ENCODE measurements around the gene ATL3. TPM values are rescaled to one million over a fixed set of nuclear protein-coding genes. Genes with fewer than 3 reads are reported as not detected.
"Not testable (repeated sequence)": the region's sequence is repeated elsewhere in the genome, so short reads cannot be mapped to it uniquely, and the experiment has no call there.

The ATL3 gene
- total and polyA plus RNA-seq, 7 donors, result 8.4 to 115 (median 97.8) TPM

GRCh38 chr11:63652671-63653070 lies 18.5 kb downstream of the ATL3 start:
- Histone ChIP-seq H3K36me3 (peaks cover 9 to 92% (median 22%) of the 10 kb centered on the region in 4 donors), H3K4me1 (no peaks in the 10 kb centered on the region)
- TF ChIP-seq, protein P1, sequence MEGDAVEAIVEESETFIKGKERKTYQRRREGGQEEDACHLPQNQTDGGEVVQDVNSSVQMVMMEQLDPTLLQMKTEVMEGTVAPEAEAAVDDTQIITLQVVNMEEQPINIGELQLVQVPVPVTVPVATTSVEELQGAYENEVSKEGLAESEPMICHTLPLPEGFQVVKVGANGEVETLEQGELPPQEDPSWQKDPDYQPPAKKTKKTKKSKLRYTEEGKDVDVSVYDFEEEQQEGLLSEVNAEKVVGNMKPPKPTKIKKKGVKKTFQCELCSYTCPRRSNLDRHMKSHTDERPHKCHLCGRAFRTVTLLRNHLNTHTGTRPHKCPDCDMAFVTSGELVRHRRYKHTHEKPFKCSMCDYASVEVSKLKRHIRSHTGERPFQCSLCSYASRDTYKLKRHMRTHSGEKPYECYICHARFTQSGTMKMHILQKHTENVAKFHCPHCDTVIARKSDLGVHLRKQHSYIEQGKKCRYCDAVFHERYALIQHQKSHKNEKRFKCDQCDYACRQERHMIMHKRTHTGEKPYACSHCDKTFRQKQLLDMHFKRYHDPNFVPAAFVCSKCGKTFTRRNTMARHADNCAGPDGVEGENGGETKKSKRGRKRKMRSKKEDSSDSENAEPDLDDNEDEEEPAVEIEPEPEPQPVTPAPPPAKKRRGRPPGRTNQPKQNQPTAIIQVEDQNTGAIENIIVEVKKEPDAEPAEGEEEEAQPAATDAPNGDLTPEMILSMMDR (IDR thresholded peaks at IDR 0.05), result no peak
- no peak for TF ChIP-seq POLR2AphosphoS5 (IDR thresholded peaks at IDR 0.05)
- no peak for TF ChIP-seq EP300 (IDR thresholded peaks at IDR 0.05)
- no peak for TF ChIP-seq POLR2A (IDR thresholded peaks at IDR 0.05)

GRCh38 chr11:63643205-63643604 lies 28.0 kb downstream of the ATL3 start:
- Histone ChIP-seq H3K4me3 (no peak overlapping the region), H3K27ac (no peak overlapping the region), H3K36me3 (peaks cover 9 to 77% (median 32%) of the 10 kb centered on the region in 4 donors), H3K4me1 (peaks cover 0 to 6% (median 0%) of the 10 kb centered on the region in 4 donors), H3K9me3 (no peaks in the 10 kb centered on the region), H3K27me3 (no peaks in the 10 kb centered on the region)
- TF ChIP-seq, protein P1 (IDR thresholded peaks at IDR 0.05), result no peak
- TF ChIP-seq POLR2A (IDR thresholded peaks at IDR 0.05), result no peak
- TF ChIP-seq EP300 (IDR thresholded peaks at IDR 0.05), result no peak
- no peak for TF ChIP-seq POLR2AphosphoS5 (IDR thresholded peaks at IDR 0.05)
- intact Hi-C loops (cut with DNase I), result no loop called here
- WGBS, 2 donors, result 94 to 95% methylated on average over 3 of the region's 3 CpGs
- DNase-seq, result no peak

More at GRCh38 chr11:63652671-63653070, 18.5 kb downstream of the ATL3 start:
- no peaks in the 10 kb centered on the region for H3K9me3 ChIP-seq
- WGBS, 2 donors, result 68 to 71% methylated on average over 3 of the region's 3 CpGs
- intact Hi-C loops (cut with DNase I), result no loop called here
- no peak for DNase-seq
- H3K4me3 ChIP-seq, result no peak overlapping the region
- H3K27ac ChIP-seq, result no peak overlapping the region
- no peaks in the 10 kb centered on the region for H3K27me3 ChIP-seq

- Histone ChIP-seq H3K36me3 (peaks cover 9 to 73% (median 32%) of the 10 kb centered on the region in 4 donors), H3K27ac (no peak overlapping the region), H3K9me3 (no peaks in the 10 kb centered on the region), H3K4me3 (no peak overlapping the region), H3K4me1 (peaks cover 0 to 6% (median 0%) of the 10 kb centered on the region in 4 donors), H3K27me3 (no peaks in the 10 kb centered on the region)
- TF ChIP-seq POLR2AphosphoS5 (IDR thresholded peaks at IDR 0.05) (no peak), EP300 (IDR thresholded peaks at IDR 0.05) (no peak), POLR2A (IDR thresholded peaks at IDR 0.05) (no peak)
- TF ChIP-seq, protein P1 (IDR thresholded peaks at IDR 0.05), result peak in 1 of 4 experiments; percentile 11
- intact Hi-C loops (cut with DNase I), result loop anchor here (2.0 kb wide), 1 partner anchor 97 kb away; no protein-coding TSS in a partner anchor
- DNase-seq, result no peak
Observed at GRCh38 chr11:63641727-63642126, 29.4 kb downstream of the ATL3 start.

DNA sequence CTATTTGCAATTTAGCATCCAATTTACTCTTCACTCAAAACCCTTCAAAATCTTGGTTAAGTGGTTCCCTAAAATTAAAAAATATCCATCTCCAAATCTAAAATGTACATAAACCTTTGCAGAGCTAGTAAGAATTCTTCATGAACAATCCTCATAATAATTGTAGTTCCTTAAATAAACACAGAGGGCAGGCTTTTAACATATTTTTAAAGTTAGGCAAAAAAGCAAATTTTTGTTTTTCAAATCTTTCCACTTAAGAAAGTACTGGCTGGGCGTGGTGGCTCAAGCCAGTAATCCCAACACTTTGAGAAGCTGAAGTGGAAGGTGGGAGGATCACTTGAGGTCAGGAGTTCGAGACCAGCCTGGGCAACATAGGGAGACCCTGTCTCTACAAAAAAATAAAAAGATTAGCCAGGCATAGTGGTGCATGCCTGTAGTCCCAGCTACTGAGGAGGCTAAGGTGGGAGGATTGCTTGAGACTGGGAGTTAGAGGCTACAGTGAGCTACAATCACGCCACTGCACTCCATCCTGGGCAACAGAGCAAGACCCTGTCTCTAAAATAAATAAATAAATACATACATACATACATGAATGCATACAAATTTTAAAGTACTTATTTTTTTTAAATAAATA lies 31.9 kb downstream of the ATL3 start:
- Histone ChIP-seq H3K27me3 (no peaks in the 10 kb centered on the region), H3K27ac (no peak overlapping the region), H3K4me1 (peaks cover 0 to 6% (median 0%) of the 10 kb centered on the region in 4 donors), H3K36me3 (peaks cover 12 to 71% (median 31%) of the 10 kb centered on the region in 4 donors), H3K9me3 (no peaks in the 10 kb centered on the region), H3K4me3 (no peak overlapping the region)
- intact Hi-C loops (cut with DNase I), result no loop called here
- DNase-seq, result no peak
- WGBS, 2 donors, result 66 to 90% methylated on average over 3 of the region's 3 CpGs
- TF ChIP-seq, protein P1 (IDR thresholded peaks at IDR 0.05), result peak in 3 of 4 experiments; percentile 30 to 50 (median 31)
- no peak for TF ChIP-seq EP300 (IDR thresholded peaks at IDR 0.05)

DNA sequence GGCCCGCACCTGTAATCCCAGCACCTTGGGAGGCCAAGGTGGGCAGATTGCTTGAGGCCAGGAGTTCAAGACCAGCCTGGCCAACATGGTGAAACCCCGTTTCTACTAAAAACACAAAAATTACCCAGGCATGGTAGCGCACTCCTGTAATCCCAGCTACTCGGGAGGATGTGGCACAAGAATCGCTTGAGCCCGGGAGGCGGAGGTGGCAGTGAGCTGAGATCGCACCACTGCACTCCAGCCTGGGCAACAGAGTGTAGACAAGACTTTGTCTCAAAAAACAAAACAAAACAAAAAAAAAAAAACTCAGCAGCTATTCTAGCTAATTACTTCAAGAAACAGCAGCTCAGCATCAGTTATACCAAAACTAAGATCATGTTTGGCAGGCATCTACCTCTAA lies 32.7 kb downstream of the ATL3 start:
- intact Hi-C loops (cut with DNase I); DNase-seq; H3K4me3 ChIP-seq; H3K9me3 ChIP-seq; H3K4me1 ChIP-seq; H3K27me3 ChIP-seq; H3K27ac ChIP-seq: not testable (repeated sequence)
- 96 to 99% methylated on average over 8 of the region's 8 CpGs for WGBS, 2 donors
- H3K36me3 ChIP-seq, result peaks cover 8 to 71% (median 30%) of the 10 kb centered on the region in 4 donors
